HG03457 (cell line): ENCODE results near the gene HNRNPH2.
A peak's percentile ranks its signal among the peaks of the same experiment; 100 is the strongest.

Experiments used
- ATAC-seq: cut with Tn5 transposase; IDR thresholded peaks from one replicate; pipeline ENCODE4 v1.9.1; 2021; ENCODE audit warnings: moderate number of reproducible peaks; ENCODE audit not compliant: unreplicated experiment

The HNRNPH2 gene

GRCh38 chrX:101395789-101396188 is 12.2 kb upstream of the HNRNPH2 start:
- no peak for ATAC-seq

GRCh38 chrX:101397779-101398178 is 10.2 kb upstream of the HNRNPH2 start:
- no peak for ATAC-seq

GRCh38 chrX:101398694-101399093 is 9.3 kb upstream of the HNRNPH2 start:
- ATAC-seq, result no peak

- no peak for ATAC-seq
Measured at GRCh38 chrX:101399825-101400224, 8.2 kb upstream of the HNRNPH2 start.

- ATAC-seq, result no peak
Measured at GRCh38 chrX:101407167-101407747, 765 bp upstream of the HNRNPH2 start.

- peak; percentile 24 for ATAC-seq
Measured at GRCh38 chrX:101408532-101408841, 465 bp downstream of the HNRNPH2 start.

DNA sequence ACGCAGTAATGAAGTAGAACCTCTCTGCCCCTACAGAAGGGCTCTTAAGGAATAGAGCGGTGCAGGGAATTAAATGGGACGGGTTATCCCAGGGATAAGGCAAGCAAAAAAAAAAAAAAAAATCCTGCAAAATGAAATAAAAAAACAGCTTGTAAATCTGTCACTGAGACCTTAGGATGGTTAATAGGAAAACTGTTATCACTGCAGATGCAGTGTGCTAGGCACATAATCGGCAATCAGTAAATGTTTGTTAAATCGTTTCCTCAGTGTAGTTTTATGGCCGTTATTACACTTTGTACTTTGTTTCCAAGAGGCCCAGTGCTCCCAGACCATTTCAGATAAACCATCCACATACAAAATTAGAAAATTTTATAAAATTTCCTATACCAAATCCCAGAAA is 1.0 kb downstream of the HNRNPH2 start:
- ATAC-seq, result no peak

GRCh38 chrX:101410461-101410860 is 2.4 kb downstream of the HNRNPH2 start:
- no peak for ATAC-seq

- no peak for ATAC-seq
Measured at GRCh38 chrX:101411984-101412383, 4.0 kb downstream of the HNRNPH2 start.

DNA sequence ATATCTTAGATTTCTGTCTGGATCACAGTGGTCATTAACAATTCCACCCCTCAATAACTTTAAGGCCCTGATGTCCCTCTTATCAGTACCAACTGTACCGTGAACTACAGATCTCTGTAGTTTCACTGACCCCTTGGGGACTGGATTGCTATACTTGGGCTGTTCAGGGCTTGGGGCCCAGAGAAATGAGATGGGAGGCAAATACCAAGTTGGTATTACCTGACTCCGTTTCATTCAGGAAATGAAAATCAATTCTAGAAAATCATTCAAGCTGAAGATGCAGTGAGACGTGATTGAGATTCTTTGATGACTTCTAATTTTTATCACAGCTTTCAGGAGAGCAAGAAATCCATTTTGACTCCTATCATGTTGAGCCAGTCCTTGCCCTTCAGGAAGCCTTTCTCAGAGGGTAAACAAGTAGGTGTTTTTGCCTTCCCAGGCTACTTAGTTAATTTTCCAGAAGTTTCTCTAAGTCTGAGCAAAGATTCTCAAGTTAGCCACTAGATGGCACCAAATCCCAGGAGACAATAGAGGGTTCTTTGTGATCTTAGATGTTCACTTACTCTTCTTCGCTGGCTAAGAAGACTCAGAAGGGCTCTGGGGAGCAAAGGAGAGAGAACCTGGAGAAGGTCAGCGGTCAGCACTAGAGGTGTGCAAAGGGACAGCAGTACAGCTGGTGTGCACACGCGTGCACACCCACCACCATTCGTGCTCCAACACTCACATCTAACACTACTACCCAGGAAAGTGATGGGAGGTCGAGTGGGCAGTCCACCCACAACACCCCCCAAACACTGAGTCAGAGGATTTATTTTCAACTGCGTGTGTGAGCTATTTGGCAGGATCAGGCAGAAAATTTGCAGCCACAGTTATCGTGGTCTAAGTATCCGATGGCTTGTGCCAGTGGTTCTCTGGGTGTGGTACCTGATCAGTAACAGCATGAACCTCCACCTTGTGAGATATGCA is 7.4 kb downstream of the HNRNPH2 start:
- peak; percentile 54 for ATAC-seq

DNA sequence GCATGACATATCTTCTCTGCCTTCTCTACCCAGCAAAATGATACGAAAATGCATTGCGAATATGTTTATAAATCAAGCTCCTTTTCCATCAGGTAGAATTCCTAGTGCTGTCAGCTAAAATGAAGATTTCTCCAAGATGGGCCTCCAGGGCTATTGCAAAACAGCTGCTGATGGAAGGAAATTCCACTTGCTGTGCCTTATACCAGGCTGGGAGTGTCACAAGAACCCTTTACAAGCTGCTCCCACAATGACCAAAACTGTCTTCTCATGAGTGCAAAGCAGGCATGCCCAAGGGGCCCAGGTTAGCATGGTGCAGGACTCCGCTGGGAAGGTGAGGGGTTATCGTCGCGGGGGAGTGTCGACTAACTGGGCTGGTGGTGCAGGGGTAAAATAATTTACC is 8.7 kb downstream of the HNRNPH2 start:
- ATAC-seq, result no peak

DNA sequence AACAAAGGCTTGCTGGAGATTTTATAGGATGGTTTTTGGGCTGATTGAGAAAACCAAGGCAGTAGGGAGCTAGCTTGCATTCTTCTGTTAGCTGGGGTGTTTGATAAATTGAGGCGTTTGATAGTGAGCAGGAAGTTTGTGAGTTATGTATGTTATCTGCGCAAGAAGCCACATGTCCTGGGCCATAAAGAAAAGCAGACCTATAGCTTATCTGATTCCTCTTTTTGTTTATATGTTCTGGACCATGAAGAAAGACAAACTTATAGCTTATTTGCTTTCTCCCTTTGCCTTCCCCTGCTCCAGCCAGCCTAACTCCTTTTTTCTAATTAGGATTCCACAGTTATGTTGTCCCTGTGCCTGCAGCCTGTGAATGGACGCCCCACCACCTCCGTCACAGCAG is 9.2 kb downstream of the HNRNPH2 start:
- ATAC-seq, result no peak

DNA sequence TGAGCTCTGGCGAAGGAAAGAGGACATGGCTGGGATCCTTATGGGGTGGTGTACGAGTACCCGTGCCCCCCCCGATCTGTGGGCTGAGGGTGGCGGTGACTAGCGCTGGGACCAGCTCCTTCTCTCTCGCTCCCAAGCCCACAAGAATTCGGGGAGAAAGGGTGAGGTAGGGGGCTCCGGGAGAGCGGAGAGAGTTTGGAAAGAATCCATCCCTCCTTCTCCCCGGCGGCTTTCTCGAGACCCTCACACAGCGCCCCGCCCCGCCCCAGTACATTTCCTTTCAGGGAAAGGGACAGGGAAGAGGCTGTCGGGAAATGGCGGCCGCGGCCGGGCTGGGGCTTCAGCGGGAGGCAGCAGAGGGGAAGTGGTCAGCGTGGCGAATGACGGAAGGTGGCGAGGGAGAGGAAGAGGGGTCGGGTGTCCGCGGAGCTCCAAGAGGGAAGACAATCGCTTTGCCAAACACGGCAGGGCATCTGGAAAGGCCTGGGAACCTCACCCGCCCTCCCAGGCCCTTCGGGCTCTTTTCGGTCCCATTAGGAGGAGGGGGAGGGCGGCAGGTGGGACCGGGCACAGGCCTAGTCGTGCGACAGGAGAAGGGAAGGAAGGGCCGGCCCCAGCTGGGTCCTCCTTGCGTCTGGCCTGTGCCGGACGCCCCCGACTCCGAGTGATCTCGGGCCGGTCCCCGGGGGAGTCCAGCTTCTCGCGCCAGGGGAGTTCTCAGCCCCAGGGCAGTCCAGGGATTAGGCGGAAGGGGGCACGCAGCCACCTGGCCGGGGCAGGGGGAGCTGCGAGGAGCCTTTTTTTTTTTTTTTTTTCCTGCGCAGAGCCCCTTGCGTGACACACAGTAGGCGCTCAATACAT is 10.2 kb downstream of the HNRNPH2 start:
- no peak for ATAC-seq

DNA sequence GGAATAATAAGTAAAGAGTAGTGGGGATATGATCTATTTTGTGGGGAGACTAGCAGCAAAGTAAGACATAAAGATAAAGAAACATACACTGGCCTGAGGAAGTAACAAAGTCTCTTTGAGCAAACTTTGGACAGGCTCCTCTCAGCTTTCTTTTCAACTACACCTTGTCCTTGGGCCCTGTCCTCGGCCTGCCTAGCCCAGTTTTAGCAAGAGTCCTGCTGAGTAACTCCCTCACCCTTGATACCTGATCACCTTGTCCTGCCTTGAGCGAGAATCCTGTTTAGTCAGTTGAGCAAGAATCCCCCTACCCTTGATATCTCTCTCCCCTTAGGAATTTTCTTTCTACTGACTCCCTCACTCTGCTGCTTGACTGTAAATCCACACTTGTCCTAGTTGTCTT is 11.5 kb downstream of the HNRNPH2 start:
- no peak for ATAC-seq

GRCh38 chrX:101427954-101428353 is 19.9 kb downstream of the HNRNPH2 start:
- ATAC-seq, result no peak

- peak; percentile 40 for ATAC-seq
Measured at GRCh38 chrX:101429934-101430333, 21.9 kb downstream of the HNRNPH2 start.

DNA sequence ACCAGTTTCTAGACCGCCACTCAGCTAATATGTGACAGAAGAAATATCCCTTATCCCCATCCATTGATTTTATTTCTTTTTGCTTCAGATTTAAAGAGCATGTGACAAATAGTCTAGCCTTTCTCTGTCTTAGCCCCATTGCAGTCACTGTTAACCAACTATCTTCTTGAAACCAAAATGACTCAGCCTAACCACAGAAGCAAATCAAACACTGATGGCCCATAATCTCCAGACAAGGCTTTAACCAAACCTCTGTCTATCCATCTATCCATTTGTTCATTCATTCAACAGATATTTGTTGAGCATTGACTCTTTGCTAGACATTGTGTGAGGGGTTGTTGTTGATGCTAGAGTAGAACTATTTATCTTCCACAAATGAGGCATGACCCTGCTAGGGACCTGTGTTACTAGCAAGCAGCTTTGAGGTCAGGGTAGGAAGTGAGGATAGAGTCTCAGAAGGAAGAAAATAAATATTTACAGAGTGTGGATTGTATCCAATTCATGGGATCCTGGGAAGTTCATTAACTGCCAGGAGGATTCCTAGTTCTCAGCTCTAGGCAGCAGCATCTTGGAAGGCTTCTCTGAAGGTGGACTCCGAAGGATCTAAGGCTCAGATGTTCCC is 22.5 kb downstream of the HNRNPH2 start:
- ATAC-seq, result peak; percentile 91

GRCh38 chrX:101442085-101442484 is 34.1 kb downstream of the HNRNPH2 start:
- no peak for ATAC-seq

GRCh38 chrX:101449279-101449678 is 41.3 kb downstream of the HNRNPH2 start:
- ATAC-seq, result no peak

DNA sequence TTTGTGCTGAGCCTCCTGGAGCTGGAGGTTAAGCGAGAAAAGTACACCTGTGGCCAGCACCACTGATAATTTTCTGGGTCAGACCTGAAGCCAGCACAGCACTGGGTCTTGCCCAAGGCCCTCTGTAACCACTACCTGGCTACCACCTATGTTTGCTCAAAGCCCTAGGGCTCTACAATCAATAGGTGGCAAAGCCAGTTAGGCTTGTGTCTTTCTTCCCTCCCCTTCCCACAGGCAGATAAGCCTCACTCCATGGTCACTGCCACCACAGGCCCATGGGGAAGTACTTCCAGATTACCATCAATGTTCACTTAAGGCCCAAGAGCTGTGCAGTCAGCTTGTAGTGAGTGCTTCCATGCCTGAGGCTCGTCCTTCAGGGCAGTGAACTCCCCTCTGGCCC is 42.1 kb downstream of the HNRNPH2 start:
- no peak for ATAC-seq

- ATAC-seq, result no peak
Measured at GRCh38 chrX:101450961-101451360, 42.9 kb downstream of the HNRNPH2 start.
